ENCODE results near the gene TEPSIN.

The TEPSIN gene

DNA sequence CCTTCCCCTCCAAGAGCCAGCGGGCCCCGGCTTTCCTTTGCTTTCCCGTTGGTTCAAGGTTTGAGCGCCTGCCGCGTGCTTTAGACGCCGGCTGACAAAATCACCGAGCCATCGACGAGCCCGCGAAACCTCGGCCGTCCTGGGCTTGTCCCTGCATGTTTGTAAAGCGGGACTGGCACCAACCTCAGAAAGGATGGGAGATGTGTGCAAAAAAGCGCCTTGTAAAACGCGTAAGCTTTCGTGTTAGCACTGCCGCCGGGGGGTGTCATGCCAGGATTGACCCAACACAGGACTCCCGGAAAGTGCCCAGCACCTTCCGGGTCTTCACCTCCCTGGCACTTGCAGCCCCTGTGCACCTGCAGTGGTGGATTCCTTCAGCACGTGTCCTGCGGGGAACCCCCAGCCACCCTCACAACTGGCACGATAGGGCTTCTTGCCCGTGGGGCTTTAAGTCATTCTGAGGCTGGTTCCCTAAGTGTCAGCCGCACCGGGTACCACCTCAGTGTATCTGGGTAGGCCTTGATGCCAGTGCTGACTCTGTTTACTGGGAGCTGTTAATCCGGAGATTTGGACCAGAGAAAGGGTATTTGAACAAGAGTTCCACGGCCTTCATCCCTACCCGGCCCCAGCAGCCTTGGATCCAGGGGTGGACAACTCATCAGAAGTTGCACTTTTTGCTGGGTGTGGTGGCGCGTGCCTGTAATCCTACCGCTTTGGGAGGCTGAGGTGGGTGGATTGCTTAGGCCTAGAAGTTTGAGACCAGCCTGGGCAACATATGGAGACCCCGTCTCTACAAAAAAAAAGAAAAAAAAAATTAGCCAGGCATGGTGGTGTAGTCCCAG lies 1.1 kb upstream of the TEPSIN start:
- H3K27ac ChIP-seq: peak overlapping the region; percentile 97
- no peak for TF ChIP-seq CTCF (conservative IDR thresholded peaks at IDR 0.05)
- no peak for TF ChIP-seq ZFX (IDR thresholded peaks at IDR 0.05)

DNA sequence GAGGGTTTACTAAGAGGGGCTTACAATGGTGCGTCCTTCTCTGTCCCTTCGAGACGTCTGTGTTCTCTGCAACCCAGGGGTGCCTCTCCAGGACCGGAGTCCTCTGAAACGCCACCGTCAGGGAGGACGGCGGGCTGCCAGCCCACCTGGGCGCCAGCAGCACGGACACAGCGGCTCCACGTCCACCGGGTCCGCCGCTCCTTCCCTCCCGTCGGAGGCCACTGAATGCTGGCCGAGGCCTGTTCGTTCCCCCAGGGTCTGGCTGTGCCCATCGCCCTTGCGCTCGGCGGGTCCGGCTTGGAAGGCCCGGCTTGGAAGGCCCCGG lies 403 bp downstream of the TEPSIN start:
- no peak for TF ChIP-seq ZFX (IDR thresholded peaks at IDR 0.05)
- no peak for TF ChIP-seq CTCF (conservative IDR thresholded peaks at IDR 0.05)
- peak overlapping the region; percentile 97 for H3K27ac ChIP-seq

- TF ChIP-seq CTCF (conservative IDR thresholded peaks at IDR 0.05): no peak
- TF ChIP-seq ZFX (IDR thresholded peaks at IDR 0.05): no peak
Observed at GRCh38 chr17:81237591-81238489, 1.0 kb downstream of the TEPSIN start.

GRCh38 chr17:81236784-81237183 lies 2.1 kb downstream of the TEPSIN start:
- no peak overlapping the region for H3K27ac ChIP-seq
- TF ChIP-seq CTCF (conservative IDR thresholded peaks at IDR 0.05) (no peak), ZFX (IDR thresholded peaks at IDR 0.05) (no peak)

More at GRCh38 chr17:81237591-81238489, 1.0 kb downstream of the TEPSIN start:
- peak overlapping the region; percentile 97 for H3K27ac ChIP-seq

- no peak for TF ChIP-seq ZFX (IDR thresholded peaks at IDR 0.05)
- TF ChIP-seq CTCF (conservative IDR thresholded peaks at IDR 0.05): no peak
- no peak overlapping the region for H3K27ac ChIP-seq
Observed at GRCh38 chr17:81235822-81236740, 2.8 kb downstream of the TEPSIN start.

DNA sequence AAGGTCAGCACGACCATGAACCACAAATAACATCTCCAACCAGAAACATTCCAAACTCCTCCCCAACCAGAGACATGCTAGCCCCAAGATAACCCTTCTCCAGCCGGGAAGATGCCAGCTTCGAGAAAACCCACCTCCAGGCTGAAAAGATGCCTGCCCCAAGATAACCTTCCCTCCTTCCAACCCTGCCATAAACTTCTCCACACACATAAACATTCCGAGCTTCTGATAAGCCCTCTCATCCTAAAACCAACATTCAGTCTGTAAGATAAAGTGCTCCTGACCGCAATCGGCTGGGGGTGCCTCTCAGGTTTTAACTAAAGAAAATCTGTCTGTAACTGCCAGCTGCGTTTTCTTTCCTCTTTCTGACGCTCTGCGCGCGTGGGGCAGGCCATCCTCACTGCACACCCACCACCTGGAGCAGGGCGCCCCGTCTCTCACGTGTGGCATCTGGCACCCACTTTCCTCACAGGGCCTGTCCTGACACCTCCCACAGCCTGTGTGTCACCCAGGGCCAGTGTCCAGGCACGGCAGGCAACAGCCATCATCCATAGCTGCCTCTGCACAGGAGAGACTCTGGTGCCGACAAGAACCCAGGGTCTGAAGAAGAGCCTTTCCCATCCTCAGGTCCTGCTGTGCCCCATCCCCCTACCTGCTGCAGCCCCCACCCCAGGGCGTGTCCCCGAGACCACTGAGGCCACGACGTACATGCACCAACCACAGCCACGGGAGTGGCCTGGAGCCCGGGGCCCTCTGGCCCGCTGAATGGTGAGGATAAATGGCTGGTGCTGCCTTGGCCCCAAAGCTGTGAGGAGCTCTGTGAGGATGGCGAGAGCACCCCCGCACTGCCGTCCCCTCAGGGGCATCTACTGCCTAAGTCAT lies 3.7 kb downstream of the TEPSIN start:
- H3K27ac ChIP-seq: no peak overlapping the region
- no peak for TF ChIP-seq CTCF (conservative IDR thresholded peaks at IDR 0.05)
- TF ChIP-seq ZFX (IDR thresholded peaks at IDR 0.05): no peak

All from C4-2B (cell line).